ENCODE results near the gene BCKDHA.

The BCKDHA gene

GRCh38 chr19:41401483-41401882, 3.9 kb downstream of the BCKDHA start:
- H3K27ac ChIP-seq (ENCODE audit: low read length): no peak overlapping the region
- H3K9ac ChIP-seq (ENCODE audit: low read depth, low read length): no peak overlapping the region
- TF ChIP-seq CTCF (IDR thresholded peaks at IDR 0.05; ENCODE audit: borderline replicate concordance, extremely low read depth, low read length, poor library complexity, severe bottlenecking) (no peak), EZH2 (IDR thresholded peaks at IDR 0.05; ENCODE audit: borderline replicate concordance, low read depth, low read length, severe bottlenecking) (no peak)
- no peak overlapping the region for H3K4me3 ChIP-seq (ENCODE audit: low read depth in 1 of 2, low read length in 2 of 2)
- H3K4me2 ChIP-seq (ENCODE audit: insufficient read depth, low read length): no peak overlapping the region
- H4K20me1 ChIP-seq (ENCODE audit: insufficient read depth, low read length): 0 out of 2 replicates have a peak, but pooled peaks cover 4% of the 10 kb centered on the region
- no peaks in the 10 kb centered on the region for H3K9me3 ChIP-seq (ENCODE audit: insufficient read depth, low read length, severe bottlenecking)
- DNase-seq (no peak), ATAC-seq (ENCODE audit: insufficient read depth, low read depth) (no peak)
- peaks cover 41% of the 10 kb centered on the region for H3K79me2 ChIP-seq (ENCODE audit: insufficient read depth, low read length)
- H3K27me3 ChIP-seq (ENCODE audit: insufficient read depth, low read length, poor library complexity): no peaks in the 10 kb centered on the region
- H2AFZ ChIP-seq (ENCODE audit: low read depth, low read length): no peak overlapping the region
- peaks cover 18% of the 10 kb centered on the region for H3K4me1 ChIP-seq (ENCODE audit: insufficient read depth, low read length)
- peaks cover 5% of the 10 kb centered on the region; the same call in 1 of the 2 replicates for H3K36me3 ChIP-seq (ENCODE audit: insufficient read depth, low read length)

DNA sequence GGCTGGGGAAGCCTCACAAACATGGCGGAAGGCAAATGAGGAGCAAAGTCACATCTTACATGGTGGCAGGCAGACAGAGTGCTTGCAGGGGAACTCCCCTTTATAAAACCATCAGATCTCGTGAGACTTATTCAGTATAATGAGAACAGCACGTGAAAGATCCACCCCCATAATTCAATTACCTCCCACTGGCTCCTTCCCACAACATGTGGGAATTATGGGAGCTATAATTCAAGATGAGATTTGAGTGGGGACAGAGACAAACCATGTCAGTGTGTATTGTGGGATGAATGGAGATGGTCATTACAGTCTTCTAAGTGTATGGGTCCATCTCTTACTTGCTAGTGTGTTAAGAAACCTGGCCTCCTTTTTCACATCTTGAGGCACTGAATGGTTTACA, 4.4 kb downstream of the BCKDHA start:
- Histone ChIP-seq H3K79me2 (ENCODE audit: insufficient read depth, low read length) (peaks cover 36% of the 10 kb centered on the region), H2AFZ (ENCODE audit: low read depth, low read length) (no peak overlapping the region), H4K20me1 (ENCODE audit: insufficient read depth, low read length) (0 out of 2 replicates have a peak, but pooled peaks cover 4% of the 10 kb centered on the region), H3K9ac (ENCODE audit: low read depth, low read length) (no peak overlapping the region), H3K4me3 (ENCODE audit: low read depth in 1 of 2, low read length in 2 of 2) (no peak overlapping the region), H3K4me1 (ENCODE audit: insufficient read depth, low read length) (peaks cover 16% of the 10 kb centered on the region), H3K4me2 (ENCODE audit: insufficient read depth, low read length) (no peak overlapping the region), H3K27ac (ENCODE audit: low read length) (no peak overlapping the region), H3K9me3 (ENCODE audit: insufficient read depth, low read length, severe bottlenecking) (no peaks in the 10 kb centered on the region), H3K27me3 (ENCODE audit: insufficient read depth, low read length, poor library complexity) (no peaks in the 10 kb centered on the region), H3K36me3 (ENCODE audit: insufficient read depth, low read length) (peaks cover 5% of the 10 kb centered on the region; the same call in 1 of the 2 replicates)
- no peak for ATAC-seq (ENCODE audit: insufficient read depth, low read depth)
- no peak for TF ChIP-seq EZH2 (IDR thresholded peaks at IDR 0.05; ENCODE audit: borderline replicate concordance, low read depth, low read length, severe bottlenecking)
- no peak for TF ChIP-seq CTCF (IDR thresholded peaks at IDR 0.05; ENCODE audit: borderline replicate concordance, extremely low read depth, low read length, poor library complexity, severe bottlenecking)
- no peak for DNase-seq

DNA sequence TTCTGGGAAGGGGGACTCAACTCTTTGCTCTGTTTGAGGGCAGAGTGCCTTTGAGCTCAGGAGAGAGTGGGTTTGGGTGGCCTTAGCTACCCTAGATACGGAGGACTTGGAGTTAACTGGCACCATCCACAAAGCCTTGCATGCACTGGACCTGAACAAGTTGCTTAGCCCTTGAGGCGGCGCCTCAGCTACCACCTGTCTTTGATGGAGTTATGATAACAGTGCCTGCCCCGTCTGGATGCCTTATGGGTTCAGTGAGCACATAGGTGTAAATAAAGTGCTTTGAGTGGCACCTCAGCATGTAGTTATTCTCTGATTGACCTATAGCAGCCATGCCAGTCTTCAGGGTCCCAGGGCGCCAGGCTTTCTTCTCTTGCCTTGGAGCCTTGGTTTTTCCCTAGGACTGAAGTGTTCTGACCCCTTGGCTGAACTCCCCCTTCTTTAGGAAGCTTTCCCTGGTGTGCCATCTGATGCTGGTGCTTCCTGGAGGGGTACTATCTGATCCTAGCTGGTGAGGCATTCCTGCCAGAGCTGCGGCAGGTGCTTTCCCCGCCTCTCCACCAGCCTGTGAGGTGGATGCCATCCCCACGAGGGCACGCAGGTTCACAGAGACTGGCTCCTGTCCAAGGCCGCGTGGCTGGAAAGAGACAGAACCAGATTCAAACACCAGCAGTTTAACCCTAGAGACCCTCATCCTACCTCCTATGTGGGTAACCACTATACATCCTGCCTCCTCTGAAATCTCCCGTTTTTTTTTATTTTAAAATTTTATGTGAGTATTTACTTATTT, 5.8 kb downstream of the BCKDHA start:
- H3K36me3 ChIP-seq (ENCODE audit: insufficient read depth, low read length): peaks cover 5% of the 10 kb centered on the region; the same call in 1 of the 2 replicates
- no peak for ATAC-seq (ENCODE audit: insufficient read depth, low read depth)
- no peaks in the 10 kb centered on the region for H3K9me3 ChIP-seq (ENCODE audit: insufficient read depth, low read length, severe bottlenecking)
- H3K79me2 ChIP-seq (ENCODE audit: insufficient read depth, low read length): peaks cover 27% of the 10 kb centered on the region
- TF ChIP-seq EZH2 (IDR thresholded peaks at IDR 0.05; ENCODE audit: borderline replicate concordance, low read depth, low read length, severe bottlenecking) (no peak), CTCF (IDR thresholded peaks at IDR 0.05; ENCODE audit: borderline replicate concordance, extremely low read depth, low read length, poor library complexity, severe bottlenecking) (no peak)
- H3K4me2 ChIP-seq (ENCODE audit: insufficient read depth, low read length): no peak overlapping the region
- H4K20me1 ChIP-seq (ENCODE audit: insufficient read depth, low read length): 0 out of 2 replicates have a peak, but pooled peaks cover 4% of the 10 kb centered on the region
- H3K27ac ChIP-seq (ENCODE audit: low read length): no peak overlapping the region
- no peak overlapping the region for H2AFZ ChIP-seq (ENCODE audit: low read depth, low read length)
- DNase-seq: no peak
- no peak overlapping the region for H3K4me3 ChIP-seq (ENCODE audit: low read depth in 1 of 2, low read length in 2 of 2)
- peaks cover 14% of the 10 kb centered on the region for H3K4me1 ChIP-seq (ENCODE audit: insufficient read depth, low read length)
- no peaks in the 10 kb centered on the region for H3K27me3 ChIP-seq (ENCODE audit: insufficient read depth, low read length, poor library complexity)
- no peak overlapping the region for H3K9ac ChIP-seq (ENCODE audit: low read depth, low read length)
